Stomach (tissue), 19 donors: Measurements from ENCODE around the gene DMRTB1. TPM values are rescaled to one million over a fixed set of nuclear protein-coding genes. Genes with fewer than 3 reads are reported as not detected.

Source experiments
- DNase-seq, 2 donors: peaks; one replicate each; pipeline versions ENCODE4 v3.0.0 to v3.0.0-alpha.2; 2013 to 2019
- H3K27ac ChIP-seq, 5 donors: fragments of 200-600 bp in 4 of 5; sonication (generic) in 4 of 5; one replicate each; pipeline ENCODE4 v1.5.1; 2013 to 2019; ENCODE audit warnings: mild to moderate bottlenecking in 1 of 5, moderate library complexity in 1 of 5
- H3K27me3 ChIP-seq, 3 donors: fragments of 200-600 bp; sonication (generic); one replicate each; pipeline ENCODE4 v1.5.1; 2017 to 2019; ENCODE audit warnings: mixed run types in 1 of 3
- H3K36me3 ChIP-seq, 4 donors: fragments of 200-600 bp; sonication (generic); 1 replicate in 3 of 4; 2 replicates in 1 of 4; pipeline ENCODE4 v1.5.1; 2016 to 2019
- H3K4me1 ChIP-seq, 4 donors: fragments of 200-600 bp; sonication (generic); one replicate each; pipeline ENCODE4 v1.5.1; 2016 to 2019
- H3K4me3 ChIP-seq, 4 donors: fragments of 200-600 bp; sonication (generic) in 3 of 4; one replicate each; pipeline ENCODE4 v1.5.1; 2016 to 2019; ENCODE audit warnings: mild to moderate bottlenecking in 1 of 4
- H3K9me3 ChIP-seq, 4 donors: fragments of 200-600 bp; sonication (generic); one replicate each; pipeline ENCODE4 v1.5.1; 2016 to 2019
- EP300 ChIP-seq: sonication (generic); formaldehyde crosslinking; IDR thresholded peaks from one replicate; pipeline ENCODE4 v1.6.1; 2017; ENCODE audit warnings: antibody characterized with exemption
- POLR2A ChIP-seq, 4 donors: fragments of 450-650 bp; IDR thresholded peaks; one replicate each; pipeline ENCODE4 v1.6.1; 2016; ENCODE audit warnings: antibody characterized with exemption in 4 of 4, control low read depth in 2 of 4, mild to moderate bottlenecking in 1 of 4, moderate library complexity in 1 of 4
- POLR2AphosphoS5 ChIP-seq, 3 donors: sonication (generic); formaldehyde crosslinking; IDR thresholded peaks; one replicate each; pipeline ENCODE4 v1.6.1; 2016; ENCODE audit warnings: antibody characterized with exemption in 3 of 3
- WGBS, 5 donors: extraction: QIAGEN DNeasy Blood & Tissue Kit in 3 of 5; methylation state at CpG; one replicate each; pipeline versions ENCODE4 v1.1.5 to v1.1.7; 2013 to 2018; 5-methylcytosine and 5-hydroxymethylcytosine counted together
- intact Hi-C: fragments of 100-400 bp; cut with DNase I; formaldehyde crosslinking; loops from one replicate; pipeline ENCODE4 v1.15.1; 2023; ENCODE audit warnings: low total_unique reads
- long read RNA-seq, 10 donors: transcript quantifications; one replicate each; lab custom pipeline, GENCODE V29; 2026
- polyA plus RNA-seq, 3 donors: library from polyadenylated mRNA; stranded (reverse); fragments of 200-250 nt; gene quantifications; one replicate each; pipeline ENCODE4 v1.2.3, GENCODE V29; 2013
- total RNA-seq, 5 donors: library from RNA; depleted of rRNA; stranded (reverse); fragments of >200 nt; gene quantifications; one replicate each; pipeline versions ENCODE4 v1.1.0 to v1.2.3, GENCODE V29; 2014 to 2016
- TF ChIP-seq, protein P1 (sequence below), 7 experiments: fragments of 450-650 bp in 4 of 7; fragments of 200-600 bp in 3 of 7; sonication (generic) in 3 of 7; IDR thresholded peaks; one replicate each; pipeline ENCODE4 v1.5.1; 2016 to 2019; ENCODE audit warnings: antibody characterized with exemption in 7 of 7, control low read depth in 2 of 7, mild to moderate bottlenecking in 1 of 7
- donor health status: healthy with polysubstance abuse.
- donor health status: Bipolar disorder and iron deficiency.
- donor health status: healthy.

Gene DMRTB1
- not detected for total RNA-seq
- polyA plus RNA-seq: not detected
- long read RNA-seq, donor 1: 0 reads
- long read RNA-seq, donor 2: 0 reads
- long read RNA-seq, donor 3: 0 reads
- long read RNA-seq, donor 4: 0 reads
- long read RNA-seq, donor 5: 0 reads
- long read RNA-seq, donor 6: 0 reads
- long read RNA-seq, donor 7: 0 reads
- long read RNA-seq, donor 8: 0 reads
- long read RNA-seq, donor 9: 0 reads
- long read RNA-seq, donor 10: 0 reads

GRCh38 chr1:53459321-53460175 is at the start of gene DMRTB1:
DMRTB1 (plus strand) TSS chr1:53459399; CDS start chr1:53459454, 55 bp downstream.
- TF ChIP-seq POLR2A (IDR thresholded peaks at IDR 0.05) (no peak), POLR2AphosphoS5 (IDR thresholded peaks at IDR 0.05) (no peak), EP300 (no peak)
- TF ChIP-seq, protein P1, sequence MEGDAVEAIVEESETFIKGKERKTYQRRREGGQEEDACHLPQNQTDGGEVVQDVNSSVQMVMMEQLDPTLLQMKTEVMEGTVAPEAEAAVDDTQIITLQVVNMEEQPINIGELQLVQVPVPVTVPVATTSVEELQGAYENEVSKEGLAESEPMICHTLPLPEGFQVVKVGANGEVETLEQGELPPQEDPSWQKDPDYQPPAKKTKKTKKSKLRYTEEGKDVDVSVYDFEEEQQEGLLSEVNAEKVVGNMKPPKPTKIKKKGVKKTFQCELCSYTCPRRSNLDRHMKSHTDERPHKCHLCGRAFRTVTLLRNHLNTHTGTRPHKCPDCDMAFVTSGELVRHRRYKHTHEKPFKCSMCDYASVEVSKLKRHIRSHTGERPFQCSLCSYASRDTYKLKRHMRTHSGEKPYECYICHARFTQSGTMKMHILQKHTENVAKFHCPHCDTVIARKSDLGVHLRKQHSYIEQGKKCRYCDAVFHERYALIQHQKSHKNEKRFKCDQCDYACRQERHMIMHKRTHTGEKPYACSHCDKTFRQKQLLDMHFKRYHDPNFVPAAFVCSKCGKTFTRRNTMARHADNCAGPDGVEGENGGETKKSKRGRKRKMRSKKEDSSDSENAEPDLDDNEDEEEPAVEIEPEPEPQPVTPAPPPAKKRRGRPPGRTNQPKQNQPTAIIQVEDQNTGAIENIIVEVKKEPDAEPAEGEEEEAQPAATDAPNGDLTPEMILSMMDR (IDR thresholded peaks at IDR 0.05): no peak
- WGBS, 5 donors: 88 to 96% (median 94%) methylated on average over 45 to 82 of the region's 82 CpGs
- H3K9me3 ChIP-seq: no peaks in the 10 kb centered on the region
- H3K4me1 ChIP-seq: no peaks in the 10 kb centered on the region
- H3K27me3 ChIP-seq: peaks cover 0 to 4% (median 0%) of the 10 kb centered on the region in 3 donors
- H3K4me3 ChIP-seq: no peak within 1 kb of the TSS
- DNase-seq: no peak
- no peak within 1 kb of the TSS for H3K27ac ChIP-seq
- H3K36me3 ChIP-seq: no peaks in the 10 kb centered on the region
- intact Hi-C loops: no loop called here

- Histone ChIP-seq H3K27ac (no peak overlapping the region), H3K36me3 (no peaks in the 10 kb centered on the region), H3K4me1 (peaks cover 0 to 17% (median 8%) of the 10 kb centered on the region in 4 donors), H3K27me3 (peaks cover 0 to 19% (median 0%) of the 10 kb centered on the region in 3 donors), H3K9me3 (no peaks in the 10 kb centered on the region), H3K4me3 (no peak overlapping the region)
- WGBS, 5 donors: 82 to 97% (median 86%) methylated on average over 5 to 6 of the region's 6 CpGs
- intact Hi-C loops: no loop called here
- DNase-seq: no peak
- TF ChIP-seq POLR2AphosphoS5 (IDR thresholded peaks at IDR 0.05) (no peak), POLR2A (IDR thresholded peaks at IDR 0.05) (no peak), EP300 (no peak)
- TF ChIP-seq, protein P1 (IDR thresholded peaks at IDR 0.05): no peak
These were observed 49.5 kb upstream of the DMRTB1 start for GRCh38 chr1:53409695-53410094.

GRCh38 chr1:53410100-53410541 is 49.1 kb upstream of the DMRTB1 start:
- Histone ChIP-seq H3K4me3 (no peak overlapping the region), H3K36me3 (no peaks in the 10 kb centered on the region), H3K4me1 (peaks cover 0 to 17% (median 8%) of the 10 kb centered on the region in 4 donors), H3K27me3 (peaks cover 0 to 19% (median 0%) of the 10 kb centered on the region in 3 donors), H3K27ac (no peak overlapping the region), H3K9me3 (no peaks in the 10 kb centered on the region)
- intact Hi-C loops: no loop called here
- DNase-seq: peak in 1 of 2 donors; percentile 38
- TF ChIP-seq POLR2AphosphoS5 (IDR thresholded peaks at IDR 0.05) (no peak), EP300 (no peak), POLR2A (IDR thresholded peaks at IDR 0.05) (no peak)
- TF ChIP-seq, protein P1 (IDR thresholded peaks at IDR 0.05): no peak
- 52 to 77% (median 69%) methylated on average over 11 to 12 of the region's 12 CpGs for WGBS, 5 donors

GRCh38 chr1:53410701-53411100 is 48.5 kb upstream of the DMRTB1 start:
- Histone ChIP-seq H3K36me3 (no peaks in the 10 kb centered on the region), H3K4me1 (peaks cover 0 to 17% (median 8%) of the 10 kb centered on the region in 4 donors), H3K9me3 (no peaks in the 10 kb centered on the region), H3K27ac (no peak overlapping the region), H3K4me3 (no peak overlapping the region), H3K27me3 (peaks cover 0 to 19% (median 0%) of the 10 kb centered on the region in 3 donors)
- 89 to 96% (median 95%) methylated on average over 8 of the region's 8 CpGs for WGBS, 5 donors
- TF ChIP-seq POLR2A (IDR thresholded peaks at IDR 0.05): no peak
- no peak for TF ChIP-seq POLR2AphosphoS5 (IDR thresholded peaks at IDR 0.05)
- TF ChIP-seq EP300: no peak
- TF ChIP-seq, protein P1 (IDR thresholded peaks at IDR 0.05): no peak
- DNase-seq: no peak
- intact Hi-C loops: no loop called here
